Measurements from ENCODE around the gene TBX3.
A peak's percentile ranks its signal among the peaks of the same experiment; 100 is the strongest.
"Not testable (repeated sequence)": the region's sequence is repeated elsewhere in the genome, so short reads cannot be mapped to it uniquely, and the experiment has no call there.

The TBX3 gene

GRCh38 chr12:114684098-114684869 is at the start of gene TBX3:
Gene TBX3 (minus strand): TSS chr12:114684175. CDS start chr12:114683200, 975 bp downstream.
- Histone ChIP-seq H3K36me3 (ENCODE audit: control insufficient read depth in 1 of 2, insufficient read depth in 2 of 2, low read length in 2 of 2) (peaks cover under 1 to 5% of the 10 kb centered on the region in 2 donors), H3K27me3 (ENCODE audit: control insufficient read depth in 1 of 2, insufficient read depth in 2 of 2, low read length in 2 of 2) (peaks cover 9 to 33% of the 10 kb centered on the region in 2 donors), H3K4me3 (ENCODE audit: low read depth in 1 of 2, low read length in 2 of 2) (peak within 1 kb of the TSS; percentile 84 to 96), H3K9me3 (ENCODE audit: control insufficient read depth in 1 of 2, low read length in 2 of 2) (no peaks in the 10 kb centered on the region), H3K9ac (ENCODE audit: low read depth in 1 of 2, low read length in 2 of 2) (peak within 1 kb of the TSS; percentile 91 to 93), H3K27ac (ENCODE audit: low read depth, low read length) (peak within 1 kb of the TSS; percentile 93), H3K4me1 (ENCODE audit: control insufficient read depth in 1 of 2, insufficient read depth in 2 of 2, low read length in 2 of 2) (peaks cover 12 to 14% of the 10 kb centered on the region in 2 donors)

- Histone ChIP-seq H3K9me3 (ENCODE audit: control insufficient read depth in 1 of 2, low read length in 2 of 2) (no peaks in the 10 kb centered on the region), H3K36me3 (ENCODE audit: control insufficient read depth in 1 of 2, insufficient read depth in 2 of 2, low read length in 2 of 2) (no peaks in the 10 kb centered on the region), H3K27me3 (ENCODE audit: control insufficient read depth in 1 of 2, insufficient read depth in 2 of 2, low read length in 2 of 2) (no peaks in the 10 kb centered on the region), H3K27ac (ENCODE audit: low read depth, low read length) (no peak overlapping the region), H3K4me3 (ENCODE audit: low read depth in 1 of 2, low read length in 2 of 2) (no peak overlapping the region), H3K4me1 (ENCODE audit: control insufficient read depth in 1 of 2, insufficient read depth in 2 of 2, low read length in 2 of 2) (peaks cover 4 to 8% of the 10 kb centered on the region in 2 donors), H3K9ac (ENCODE audit: low read depth in 1 of 2, low read length in 2 of 2) (no peak overlapping the region)
Measured at GRCh38 chr12:114732426-114733030, 48.6 kb upstream of the TBX3 start.

GRCh38 chr12:114729731-114730130 is 45.8 kb upstream of the TBX3 start:
- Histone ChIP-seq H3K9me3 (ENCODE audit: control insufficient read depth in 1 of 2, low read length in 2 of 2) (no peaks in the 10 kb centered on the region), H3K27ac (ENCODE audit: low read depth, low read length) (no peak overlapping the region), H3K4me3 (ENCODE audit: low read depth in 1 of 2, low read length in 2 of 2) (no peak overlapping the region), H3K36me3 (ENCODE audit: control insufficient read depth in 1 of 2, insufficient read depth in 2 of 2, low read length in 2 of 2) (no peaks in the 10 kb centered on the region), H3K4me1 (ENCODE audit: control insufficient read depth in 1 of 2, insufficient read depth in 2 of 2, low read length in 2 of 2) (peaks cover 0 to 5% of the 10 kb centered on the region in 2 donors), H3K27me3 (ENCODE audit: control insufficient read depth in 1 of 2, insufficient read depth in 2 of 2, low read length in 2 of 2) (no peaks in the 10 kb centered on the region), H3K9ac (ENCODE audit: low read depth in 1 of 2, low read length in 2 of 2) (no peak overlapping the region)

- Histone ChIP-seq H3K27ac (ENCODE audit: low read depth, low read length) (no peak overlapping the region), H3K4me1 (ENCODE audit: control insufficient read depth in 1 of 2, insufficient read depth in 2 of 2, low read length in 2 of 2) (no peaks in the 10 kb centered on the region), H3K4me3 (ENCODE audit: low read depth in 1 of 2, low read length in 2 of 2) (no peak overlapping the region), H3K36me3 (ENCODE audit: control insufficient read depth in 1 of 2, insufficient read depth in 2 of 2, low read length in 2 of 2) (no peaks in the 10 kb centered on the region), H3K9ac (ENCODE audit: low read depth in 1 of 2, low read length in 2 of 2) (no peak overlapping the region), H3K27me3 (ENCODE audit: control insufficient read depth in 1 of 2, insufficient read depth in 2 of 2, low read length in 2 of 2) (no peaks in the 10 kb centered on the region), H3K9me3 (ENCODE audit: control insufficient read depth in 1 of 2, low read length in 2 of 2) (no peaks in the 10 kb centered on the region)
Measured at GRCh38 chr12:114726092-114726710, 42.2 kb upstream of the TBX3 start.

GRCh38 chr12:114722176-114722575 is 38.2 kb upstream of the TBX3 start:
- not testable (repeated sequence) for H3K36me3 ChIP-seq (ENCODE audit: control insufficient read depth in 1 of 2, insufficient read depth in 2 of 2, low read length in 2 of 2); H3K27me3 ChIP-seq (ENCODE audit: control insufficient read depth in 1 of 2, insufficient read depth in 2 of 2, low read length in 2 of 2); H3K4me1 ChIP-seq (ENCODE audit: control insufficient read depth in 1 of 2, insufficient read depth in 2 of 2, low read length in 2 of 2); H3K9me3 ChIP-seq (ENCODE audit: control insufficient read depth in 1 of 2, low read length in 2 of 2); H3K4me3 ChIP-seq (ENCODE audit: low read depth in 1 of 2, low read length in 2 of 2); H3K27ac ChIP-seq (ENCODE audit: low read depth, low read length); H3K9ac ChIP-seq (ENCODE audit: low read depth in 1 of 2, low read length in 2 of 2)

GRCh38 chr12:114721266-114721665 is 37.3 kb upstream of the TBX3 start:
- Histone ChIP-seq H3K4me1 (ENCODE audit: control insufficient read depth in 1 of 2, insufficient read depth in 2 of 2, low read length in 2 of 2) (no peaks in the 10 kb centered on the region), H3K4me3 (ENCODE audit: low read depth in 1 of 2, low read length in 2 of 2) (no peak overlapping the region), H3K9me3 (ENCODE audit: control insufficient read depth in 1 of 2, low read length in 2 of 2) (no peaks in the 10 kb centered on the region), H3K36me3 (ENCODE audit: control insufficient read depth in 1 of 2, insufficient read depth in 2 of 2, low read length in 2 of 2) (no peaks in the 10 kb centered on the region), H3K27me3 (ENCODE audit: control insufficient read depth in 1 of 2, insufficient read depth in 2 of 2, low read length in 2 of 2) (no peaks in the 10 kb centered on the region), H3K27ac (ENCODE audit: low read depth, low read length) (no peak overlapping the region), H3K9ac (ENCODE audit: low read depth in 1 of 2, low read length in 2 of 2) (no peak overlapping the region)

GRCh38 chr12:114713466-114714215 is 29.7 kb upstream of the TBX3 start:
- H3K9ac ChIP-seq (ENCODE audit: low read depth in 1 of 2, low read length in 2 of 2), result no peak overlapping the region
- no peaks in the 10 kb centered on the region for H3K27me3 ChIP-seq (ENCODE audit: control insufficient read depth in 1 of 2, insufficient read depth in 2 of 2, low read length in 2 of 2)
- no peaks in the 10 kb centered on the region for H3K4me1 ChIP-seq (ENCODE audit: control insufficient read depth in 1 of 2, insufficient read depth in 2 of 2, low read length in 2 of 2)
- no peak overlapping the region for H3K4me3 ChIP-seq (ENCODE audit: low read depth in 1 of 2, low read length in 2 of 2)
- no peak overlapping the region for H3K27ac ChIP-seq (ENCODE audit: low read depth, low read length)
- no peaks in the 10 kb centered on the region for H3K36me3 ChIP-seq (ENCODE audit: control insufficient read depth in 1 of 2, insufficient read depth in 2 of 2, low read length in 2 of 2)
- H3K9me3 ChIP-seq (ENCODE audit: control insufficient read depth in 1 of 2, low read length in 2 of 2), result peaks cover 4 to 5% of the 10 kb centered on the region in 2 donors

GRCh38 chr12:114711689-114712152 is 27.7 kb upstream of the TBX3 start:
- no peaks in the 10 kb centered on the region for H3K27me3 ChIP-seq (ENCODE audit: control insufficient read depth in 1 of 2, insufficient read depth in 2 of 2, low read length in 2 of 2)

GRCh38 chr12:114710151-114710550 is 26.2 kb upstream of the TBX3 start:
- Histone ChIP-seq H3K9ac (ENCODE audit: low read depth in 1 of 2, low read length in 2 of 2) (no peak overlapping the region), H3K36me3 (ENCODE audit: control insufficient read depth in 1 of 2, insufficient read depth in 2 of 2, low read length in 2 of 2) (no peaks in the 10 kb centered on the region), H3K27me3 (ENCODE audit: control insufficient read depth in 1 of 2, insufficient read depth in 2 of 2, low read length in 2 of 2) (no peaks in the 10 kb centered on the region), H3K9me3 (ENCODE audit: control insufficient read depth in 1 of 2, low read length in 2 of 2) (peaks cover 4 to 5% of the 10 kb centered on the region in 2 donors), H3K4me1 (ENCODE audit: control insufficient read depth in 1 of 2, insufficient read depth in 2 of 2, low read length in 2 of 2) (no peaks in the 10 kb centered on the region), H3K27ac (ENCODE audit: low read depth, low read length) (no peak overlapping the region), H3K4me3 (ENCODE audit: low read depth in 1 of 2, low read length in 2 of 2) (no peak overlapping the region)

More at GRCh38 chr12:114711689-114712152, 27.7 kb upstream of the TBX3 start:
- Histone ChIP-seq H3K9ac (ENCODE audit: low read depth in 1 of 2, low read length in 2 of 2) (no peak overlapping the region), H3K9me3 (ENCODE audit: control insufficient read depth in 1 of 2, low read length in 2 of 2) (peaks cover 4 to 5% of the 10 kb centered on the region in 2 donors), H3K4me1 (ENCODE audit: control insufficient read depth in 1 of 2, insufficient read depth in 2 of 2, low read length in 2 of 2) (no peaks in the 10 kb centered on the region), H3K27ac (ENCODE audit: low read depth, low read length) (no peak overlapping the region), H3K36me3 (ENCODE audit: control insufficient read depth in 1 of 2, insufficient read depth in 2 of 2, low read length in 2 of 2) (no peaks in the 10 kb centered on the region), H3K4me3 (ENCODE audit: low read depth in 1 of 2, low read length in 2 of 2) (no peak overlapping the region)
